ENCODE data around the gene EVPL. TPM values are rescaled to one million over a fixed set of nuclear protein-coding genes. Genes with fewer than 3 reads are reported as not detected.

EVPL gene
- total RNA-seq, 2 experiments from 2014 or later, result 0.02 TPM; not detected in 1

DNA sequence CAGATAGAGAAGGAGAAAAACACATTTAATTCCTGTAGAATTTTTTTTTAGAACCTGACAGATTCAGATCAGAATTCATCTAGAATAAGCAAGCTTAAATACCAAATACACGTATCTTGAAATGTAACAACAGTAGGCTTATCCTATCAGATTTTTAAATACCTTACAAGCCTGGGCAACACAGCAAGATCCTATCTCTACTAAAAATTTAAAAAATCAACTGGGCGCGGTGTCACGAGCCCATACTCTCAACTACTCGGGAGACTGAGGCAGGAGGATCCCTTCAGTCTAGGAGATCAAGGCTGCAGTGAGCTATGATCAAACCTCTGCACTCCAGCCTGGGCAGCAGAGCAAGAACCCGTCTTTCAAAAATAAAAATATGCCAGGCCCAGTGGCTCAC, 61.6 kb downstream of the EVPL start:
- DNase-seq, result no peak
- Mint-ChIP-seq H3K27me3 (no peaks in the 10 kb centered on the region), H3K4me3 (no peak overlapping the region), H3K9me3 (no peaks in the 10 kb centered on the region), H3K36me3 (peaks cover 2% of the 10 kb centered on the region), H3K4me1 (ENCODE audit: low read depth) (peaks cover 2% of the 10 kb centered on the region), H3K27ac (no peak overlapping the region)
- intact Hi-C loops (cut with micrococcal nuclease), result no loop called here
- ChIA-PET CTCF (interaction anchor here (0.9 to 1.8 kb wide), 3 partner anchors 13 to 49 kb away, joined by 3 to 6 read pairs (median 4); partner anchors contain the start of genes ACOX1 and TEN1), POLR2A (no interaction called here)

DNA sequence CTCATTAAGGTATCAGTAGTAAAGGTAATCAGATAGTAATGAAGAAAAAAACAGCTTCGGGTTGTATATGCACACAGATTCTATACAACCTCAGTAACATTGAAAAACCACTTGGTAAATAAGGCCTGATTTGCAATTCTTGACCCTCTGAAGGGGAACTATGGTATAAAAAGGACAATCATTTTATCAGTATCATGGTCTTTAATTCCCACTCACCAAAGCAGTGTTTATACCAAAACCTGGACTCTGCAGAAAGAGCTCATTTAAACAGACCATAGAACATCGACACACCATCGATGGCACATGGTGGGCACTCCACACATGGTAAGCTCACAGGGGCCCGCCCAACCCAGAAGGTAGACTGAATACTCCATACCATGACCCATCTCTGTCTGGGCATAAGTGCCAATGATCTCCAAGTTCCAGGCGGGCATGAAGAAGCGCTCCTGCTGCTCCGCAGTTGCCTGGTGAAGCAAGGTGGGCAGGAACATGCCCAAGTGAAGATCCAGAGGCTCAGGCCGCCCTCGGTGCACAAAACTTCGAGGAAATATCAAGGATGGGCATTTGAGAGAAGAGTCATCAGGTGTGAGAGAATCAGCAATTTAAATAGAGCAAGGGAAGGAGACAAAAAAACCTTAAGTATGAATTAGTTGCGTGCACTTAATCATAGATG, 67.1 kb downstream of the EVPL start:
- Mint-ChIP-seq H3K9me3 (no peaks in the 10 kb centered on the region), H3K27ac (no peak overlapping the region), H3K36me3 (peaks cover 15% of the 10 kb centered on the region), H3K4me3 (no peak overlapping the region), H3K27me3 (no peaks in the 10 kb centered on the region), H3K4me1 (ENCODE audit: low read depth) (no peaks in the 10 kb centered on the region)
- no peak for DNase-seq
- ChIA-PET CTCF (interaction anchor here (1.5 kb wide), 1 partner anchor 54 kb away, joined by 4 read pairs; no protein-coding TSS in a partner anchor), POLR2A (interaction anchor here (0.5 kb wide), 1 partner anchor 13 kb away, joined by 3 read pairs; no protein-coding TSS in a partner anchor)
- intact Hi-C loops (cut with micrococcal nuclease), result no loop called here

DNA sequence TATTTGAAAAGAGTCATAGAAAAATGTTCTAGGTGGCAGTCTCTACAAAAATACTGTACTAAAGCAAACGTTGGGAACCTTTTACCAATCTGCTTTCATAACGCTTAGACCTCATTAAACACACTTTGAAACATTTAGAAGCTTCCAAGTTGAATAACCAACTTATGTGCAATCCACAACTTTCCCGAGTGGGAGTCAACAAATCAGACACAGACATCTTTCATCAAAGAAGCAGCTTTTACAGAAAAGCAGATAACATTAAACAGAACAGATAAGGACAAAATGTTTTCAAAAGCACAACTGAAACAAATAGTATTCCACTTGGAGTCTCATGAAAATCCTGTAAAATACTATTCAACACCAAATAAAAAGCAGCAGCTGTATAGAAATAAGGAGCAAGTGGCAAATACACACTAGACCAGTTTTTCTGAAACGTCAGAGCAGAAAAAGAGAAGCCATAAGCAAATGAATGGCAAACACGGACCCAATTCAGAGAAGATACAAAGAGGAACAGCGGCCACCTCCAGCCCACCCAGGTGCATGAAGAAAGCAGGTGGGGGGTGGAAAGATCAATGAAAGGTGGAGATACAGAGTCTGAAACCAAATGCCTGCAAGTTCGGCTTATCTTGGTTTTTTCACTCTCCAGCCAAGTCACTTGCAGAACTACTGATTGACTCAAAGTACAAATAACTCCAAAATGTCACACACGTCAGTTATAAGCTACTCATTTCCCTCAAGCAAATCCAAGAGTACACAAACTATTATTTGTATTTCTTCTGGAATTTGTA, 67.9 kb downstream of the EVPL start:
- DNase-seq, result no peak
- Mint-ChIP-seq H3K27ac (no peak overlapping the region), H3K4me3 (no peak overlapping the region), H3K36me3 (peaks cover 15% of the 10 kb centered on the region), H3K4me1 (ENCODE audit: low read depth) (no peaks in the 10 kb centered on the region), H3K27me3 (no peaks in the 10 kb centered on the region), H3K9me3 (no peaks in the 10 kb centered on the region)
- intact Hi-C loops (cut with micrococcal nuclease), result no loop called here
- ChIA-PET POLR2A (interaction anchor here (0.5 kb wide), 1 partner anchor 13 kb away, joined by 3 read pairs; no protein-coding TSS in a partner anchor), CTCF (interaction anchor here (0.8 to 1.5 kb wide), 2 partner anchors 11 to 54 kb away, joined by 4 read pairs; no protein-coding TSS in a partner anchor)

Other genes with a start within 250 kb of the EVPL start
- gene UNK, start 242.5 kb downstream of the EVPL start, total RNA-seq, result 10 to 100 TPM; 21.8 to 24.7 TPM
- gene UNC13D, start 182.9 kb downstream of the EVPL start, total RNA-seq, result 100 to 1,000 TPM; 135 to 139 TPM
- 10 to 100 TPM; 79.1 to 80.6 TPM for gene WBP2, start 172.0 kb downstream of the EVPL start, total RNA-seq
- 10 to 100 TPM; 18.5 to 19.5 TPM for gene TRIM47, start 148.7 kb downstream of the EVPL start, total RNA-seq
- gene TRIM65, start 130.4 kb downstream of the EVPL start, total RNA-seq, result 10 to 100 TPM; 27.5 to 28.2 TPM
- 100 to 1,000 TPM; 108 TPM for gene MRPL38, start 122.4 kb downstream of the EVPL start, total RNA-seq
- gene FBF1, start 86.3 kb downstream of the EVPL start, total RNA-seq, result 10 to 100 TPM; 17.2 to 18.1 TPM
- gene ACOX1, start 48.1 kb downstream of the EVPL start, total RNA-seq, result 10 to 100 TPM; 34.0 to 35.1 TPM
- 10 to 100 TPM; 11.4 to 12.3 TPM for gene TEN1, start 48.1 kb downstream of the EVPL start, total RNA-seq
- 1 to 10 TPM; 2.9 to 3.7 TPM for gene CDK3, start 26.5 kb downstream of the EVPL start, total RNA-seq
- 100 to 1,000 TPM; 142 to 148 TPM for gene SRP68, start 45.2 kb upstream of the EVPL start, total RNA-seq
- 1 to 10 TPM; 3.5 to 4.8 TPM for gene GALR2, start 47.5 kb upstream of the EVPL start, total RNA-seq
- 1 to 10 TPM; 4.9 to 5.1 TPM for gene ZACN, start 51.9 kb upstream of the EVPL start, total RNA-seq
- 10 to 100 TPM; 63.3 to 66.0 TPM for gene EXOC7, start 76.5 kb upstream of the EVPL start, total RNA-seq
- under 1 TPM; 0.22 to 0.29 TPM for gene FOXJ1, start 113.9 kb upstream of the EVPL start, total RNA-seq
- 10 to 100 TPM; 25.4 to 28.0 TPM for gene RNF157, start 213.2 kb upstream of the EVPL start, total RNA-seq
- gene UBALD2, start 238.0 kb upstream of the EVPL start, total RNA-seq, result 100 to 1,000 TPM; 317 TPM